ENCODE data around the gene PCDHGB3.

DNA sequence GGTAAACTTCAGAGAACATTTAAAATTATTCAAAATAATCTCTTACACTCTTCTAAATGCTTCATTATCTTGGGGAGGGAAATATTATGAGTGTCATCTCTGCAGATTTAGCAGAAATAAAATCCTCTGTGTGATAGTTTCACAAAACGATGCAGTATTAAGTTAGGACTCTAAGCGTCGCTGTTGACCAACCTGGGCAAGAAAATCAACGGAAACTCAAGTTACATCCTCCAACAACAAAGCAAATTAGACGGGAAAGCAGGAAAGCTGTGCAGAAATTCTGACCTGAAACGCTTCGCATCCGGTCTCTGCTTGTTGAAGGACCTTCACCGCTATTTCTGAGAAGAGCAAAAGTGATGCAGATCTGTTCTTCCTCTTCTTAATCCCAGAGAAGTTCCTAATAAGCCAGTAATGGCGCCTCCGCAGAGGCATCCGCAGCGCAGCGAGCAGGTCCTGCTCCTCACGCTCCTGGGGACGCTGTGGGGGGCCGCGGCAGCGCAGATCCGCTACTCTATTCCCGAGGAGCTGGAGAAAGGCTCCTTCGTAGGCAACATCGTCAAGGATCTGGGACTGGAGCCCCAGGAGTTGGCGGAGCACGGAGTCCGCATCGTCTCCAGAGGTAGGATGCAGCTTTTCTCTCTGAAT is 3.8 kb downstream of the PCDHGB3 start, which contains the start of gene PCDHGA6:
- TF ChIP-seq SP1 (CRISPR knock-in tag; conservative IDR thresholded peaks at IDR 0.05): no peak
- TF ChIP-seq TEAD4 (CRISPR knock-in tag; IDR thresholded peaks at IDR 0.05): no peak
- TF ChIP-seq, protein P1, sequence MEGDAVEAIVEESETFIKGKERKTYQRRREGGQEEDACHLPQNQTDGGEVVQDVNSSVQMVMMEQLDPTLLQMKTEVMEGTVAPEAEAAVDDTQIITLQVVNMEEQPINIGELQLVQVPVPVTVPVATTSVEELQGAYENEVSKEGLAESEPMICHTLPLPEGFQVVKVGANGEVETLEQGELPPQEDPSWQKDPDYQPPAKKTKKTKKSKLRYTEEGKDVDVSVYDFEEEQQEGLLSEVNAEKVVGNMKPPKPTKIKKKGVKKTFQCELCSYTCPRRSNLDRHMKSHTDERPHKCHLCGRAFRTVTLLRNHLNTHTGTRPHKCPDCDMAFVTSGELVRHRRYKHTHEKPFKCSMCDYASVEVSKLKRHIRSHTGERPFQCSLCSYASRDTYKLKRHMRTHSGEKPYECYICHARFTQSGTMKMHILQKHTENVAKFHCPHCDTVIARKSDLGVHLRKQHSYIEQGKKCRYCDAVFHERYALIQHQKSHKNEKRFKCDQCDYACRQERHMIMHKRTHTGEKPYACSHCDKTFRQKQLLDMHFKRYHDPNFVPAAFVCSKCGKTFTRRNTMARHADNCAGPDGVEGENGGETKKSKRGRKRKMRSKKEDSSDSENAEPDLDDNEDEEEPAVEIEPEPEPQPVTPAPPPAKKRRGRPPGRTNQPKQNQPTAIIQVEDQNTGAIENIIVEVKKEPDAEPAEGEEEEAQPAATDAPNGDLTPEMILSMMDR (IDR thresholded peaks at IDR 0.05): no peak
- TF ChIP-seq, protein P2, sequence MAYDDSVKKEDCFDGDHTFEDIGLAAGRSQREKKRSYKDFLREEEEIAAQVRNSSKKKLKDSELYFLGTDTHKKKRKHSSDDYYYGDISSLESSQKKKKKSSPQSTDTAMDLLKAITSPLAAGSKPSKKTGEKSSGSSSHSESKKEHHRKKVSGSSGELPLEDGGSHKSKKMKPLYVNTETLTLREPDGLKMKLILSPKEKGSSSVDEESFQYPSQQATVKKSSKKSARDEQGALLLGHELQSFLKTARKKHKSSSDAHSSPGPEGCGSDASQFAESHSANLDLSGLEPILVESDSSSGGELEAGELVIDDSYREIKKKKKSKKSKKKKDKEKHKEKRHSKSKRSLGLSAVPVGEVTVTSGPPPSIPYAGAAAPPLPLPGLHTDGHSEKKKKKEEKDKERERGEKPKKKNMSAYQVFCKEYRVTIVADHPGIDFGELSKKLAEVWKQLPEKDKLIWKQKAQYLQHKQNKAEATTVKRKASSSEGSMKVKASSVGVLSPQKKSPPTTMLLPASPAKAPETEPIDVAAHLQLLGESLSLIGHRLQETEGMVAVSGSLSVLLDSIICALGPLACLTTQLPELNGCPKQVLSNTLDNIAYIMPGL (CRISPR knock-in tag; IDR thresholded peaks at IDR 0.05): no peak
- no peak for TF ChIP-seq CREB1 (CRISPR knock-in tag; IDR thresholded peaks at IDR 0.05)

Measured in WTC11 (cell line).